Testis (tissue), 2 donors: Measurements from ENCODE around the gene TRIM31.

Experiments
- CTCF ChIP-seq, 3 experiments: fragments of 450-650 bp in 2 of 3; fragments of 200-600 bp in 1 of 3; sonication (generic) in 1 of 3; IDR thresholded peaks; one replicate each; pipeline ENCODE4 v1.5.1; 2016 to 2019; ENCODE audit warnings: antibody characterized with exemption in 3 of 3, mild to moderate bottlenecking in 2 of 3, moderate library complexity in 1 of 3
- POLR2A ChIP-seq: fragments of 450-650 bp; IDR thresholded peaks from one replicate; pipeline ENCODE4 v1.6.1; 2017; ENCODE audit warnings: antibody characterized with exemption, mild to moderate bottlenecking, moderate library complexity

DNA sequence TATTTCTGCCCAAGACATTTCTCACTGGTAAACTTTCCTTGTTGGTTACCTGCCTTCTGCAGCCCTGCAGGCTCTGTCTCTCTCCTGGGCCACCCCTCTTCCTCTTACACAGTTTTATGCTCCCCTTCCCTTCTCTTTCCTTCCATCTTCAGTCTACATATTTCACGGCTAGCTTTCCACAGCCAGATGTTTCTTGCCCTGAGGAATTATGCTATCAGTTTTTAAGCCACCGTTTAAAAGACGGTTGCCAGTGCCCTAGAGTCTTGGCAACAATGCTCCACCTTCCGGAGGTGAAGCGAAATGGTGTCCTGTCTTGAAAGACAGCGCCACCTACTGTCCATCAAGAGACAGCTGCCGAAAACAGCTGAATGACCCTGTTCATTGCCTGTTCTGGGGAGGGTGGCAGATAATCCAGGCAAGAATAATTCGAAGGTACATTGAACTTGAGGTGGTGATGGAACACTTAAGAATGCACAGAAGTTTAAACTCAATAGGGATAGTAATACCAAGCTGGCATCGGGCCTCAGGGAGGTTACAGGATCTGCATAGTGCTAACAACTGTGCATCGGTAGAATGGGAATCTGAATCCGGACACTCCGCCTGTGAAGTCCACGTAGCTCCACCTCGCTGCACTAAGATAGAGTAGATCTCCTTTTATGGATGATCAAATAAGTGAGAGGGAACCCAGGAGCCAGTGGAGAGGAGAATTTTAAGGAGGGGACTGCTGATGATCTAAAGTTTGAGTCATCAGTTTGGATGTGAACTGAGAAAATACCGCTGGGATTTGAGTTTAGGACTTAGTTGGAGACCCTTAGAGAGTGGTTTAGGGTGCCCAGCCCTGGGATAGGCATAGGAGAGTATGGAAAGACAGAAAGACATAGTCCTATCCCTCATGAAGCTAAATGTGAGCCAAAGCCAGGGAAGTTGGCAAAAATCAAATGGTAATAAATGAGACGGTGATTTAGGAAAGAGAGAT is 18.3 kb upstream of the TRIM31 start:
- TF ChIP-seq CTCF (IDR thresholded peaks at IDR 0.05) (peak; percentile 78 to 95 (median 86)), POLR2A (no peak)
